ENCODE data around the gene OTUB1.

DNA sequence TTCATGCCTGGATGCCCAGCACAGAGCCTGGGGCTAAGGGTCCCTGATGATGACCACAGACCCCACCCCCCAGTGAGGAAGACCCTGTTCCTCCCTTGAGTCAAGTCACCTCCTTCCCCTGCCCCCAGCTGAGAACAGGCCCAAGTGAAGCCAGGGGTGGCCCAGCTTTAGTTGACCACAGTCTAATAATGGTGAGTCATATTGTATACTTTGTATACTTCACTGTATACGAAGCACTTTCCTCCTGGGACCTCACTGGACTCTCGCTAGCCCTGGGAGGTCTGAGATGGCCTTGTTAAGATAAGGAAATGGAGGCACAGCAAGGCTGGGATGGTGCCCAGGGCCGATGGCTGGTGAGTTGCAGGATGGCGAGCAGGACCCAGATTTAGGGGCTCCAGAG lies 45.8 kb downstream of the OTUB1 start:
- TF ChIP-seq, protein P1, sequence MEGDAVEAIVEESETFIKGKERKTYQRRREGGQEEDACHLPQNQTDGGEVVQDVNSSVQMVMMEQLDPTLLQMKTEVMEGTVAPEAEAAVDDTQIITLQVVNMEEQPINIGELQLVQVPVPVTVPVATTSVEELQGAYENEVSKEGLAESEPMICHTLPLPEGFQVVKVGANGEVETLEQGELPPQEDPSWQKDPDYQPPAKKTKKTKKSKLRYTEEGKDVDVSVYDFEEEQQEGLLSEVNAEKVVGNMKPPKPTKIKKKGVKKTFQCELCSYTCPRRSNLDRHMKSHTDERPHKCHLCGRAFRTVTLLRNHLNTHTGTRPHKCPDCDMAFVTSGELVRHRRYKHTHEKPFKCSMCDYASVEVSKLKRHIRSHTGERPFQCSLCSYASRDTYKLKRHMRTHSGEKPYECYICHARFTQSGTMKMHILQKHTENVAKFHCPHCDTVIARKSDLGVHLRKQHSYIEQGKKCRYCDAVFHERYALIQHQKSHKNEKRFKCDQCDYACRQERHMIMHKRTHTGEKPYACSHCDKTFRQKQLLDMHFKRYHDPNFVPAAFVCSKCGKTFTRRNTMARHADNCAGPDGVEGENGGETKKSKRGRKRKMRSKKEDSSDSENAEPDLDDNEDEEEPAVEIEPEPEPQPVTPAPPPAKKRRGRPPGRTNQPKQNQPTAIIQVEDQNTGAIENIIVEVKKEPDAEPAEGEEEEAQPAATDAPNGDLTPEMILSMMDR (IDR thresholded peaks at IDR 0.05): no peak
- TF ChIP-seq POLR2A (IDR thresholded peaks at IDR 0.05): no peak

Measured in tibial nerve (tissue), 3 donors.